Measurements from ENCODE around the gene CKAP2L.

DNA sequence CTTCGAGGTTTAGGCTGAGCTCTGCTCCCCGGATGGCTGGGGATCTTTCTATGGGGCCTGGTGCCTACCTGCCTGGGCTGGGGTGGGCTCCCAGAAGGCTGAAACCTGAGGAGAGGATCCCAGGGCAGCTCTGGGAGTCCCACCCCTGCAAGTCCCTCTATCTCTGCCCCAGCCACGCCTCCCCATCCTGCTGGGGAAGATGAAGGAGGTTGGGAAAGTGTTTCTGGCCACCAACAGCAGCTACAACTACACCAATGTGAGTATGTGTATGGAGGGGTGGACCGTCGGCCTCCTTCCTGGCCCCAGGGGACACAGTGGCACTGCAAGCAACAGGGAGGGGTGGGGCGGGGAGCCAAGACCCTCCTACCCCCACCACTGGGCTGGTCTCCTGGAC is 40.9 kb downstream of the CKAP2L start:
- TF ChIP-seq, protein P1, sequence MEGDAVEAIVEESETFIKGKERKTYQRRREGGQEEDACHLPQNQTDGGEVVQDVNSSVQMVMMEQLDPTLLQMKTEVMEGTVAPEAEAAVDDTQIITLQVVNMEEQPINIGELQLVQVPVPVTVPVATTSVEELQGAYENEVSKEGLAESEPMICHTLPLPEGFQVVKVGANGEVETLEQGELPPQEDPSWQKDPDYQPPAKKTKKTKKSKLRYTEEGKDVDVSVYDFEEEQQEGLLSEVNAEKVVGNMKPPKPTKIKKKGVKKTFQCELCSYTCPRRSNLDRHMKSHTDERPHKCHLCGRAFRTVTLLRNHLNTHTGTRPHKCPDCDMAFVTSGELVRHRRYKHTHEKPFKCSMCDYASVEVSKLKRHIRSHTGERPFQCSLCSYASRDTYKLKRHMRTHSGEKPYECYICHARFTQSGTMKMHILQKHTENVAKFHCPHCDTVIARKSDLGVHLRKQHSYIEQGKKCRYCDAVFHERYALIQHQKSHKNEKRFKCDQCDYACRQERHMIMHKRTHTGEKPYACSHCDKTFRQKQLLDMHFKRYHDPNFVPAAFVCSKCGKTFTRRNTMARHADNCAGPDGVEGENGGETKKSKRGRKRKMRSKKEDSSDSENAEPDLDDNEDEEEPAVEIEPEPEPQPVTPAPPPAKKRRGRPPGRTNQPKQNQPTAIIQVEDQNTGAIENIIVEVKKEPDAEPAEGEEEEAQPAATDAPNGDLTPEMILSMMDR (IDR thresholded peaks at IDR 0.05; ENCODE audit: insufficient read depth, low read depth, low read length), result no peak
- no peak for TF ChIP-seq EZH2 (IDR thresholded peaks at IDR 0.05; ENCODE audit: insufficient read depth, low read length)

Measured in astrocyte (in vitro differentiated cells and primary cell).